HG03103 (cell line): ENCODE results near the gene APOL4.
"Not testable (repeated sequence)": the region's sequence is repeated elsewhere in the genome, so short reads cannot be mapped to it uniquely, and the experiment has no call there.

ENCODE experiments used
- ATAC-seq: cut with Tn5 transposase; IDR thresholded peaks from one replicate; pipeline ENCODE4 v1.9.1; 2021; ENCODE audit warnings: low read depth; ENCODE audit not compliant: unreplicated experiment

The APOL4 gene

DNA sequence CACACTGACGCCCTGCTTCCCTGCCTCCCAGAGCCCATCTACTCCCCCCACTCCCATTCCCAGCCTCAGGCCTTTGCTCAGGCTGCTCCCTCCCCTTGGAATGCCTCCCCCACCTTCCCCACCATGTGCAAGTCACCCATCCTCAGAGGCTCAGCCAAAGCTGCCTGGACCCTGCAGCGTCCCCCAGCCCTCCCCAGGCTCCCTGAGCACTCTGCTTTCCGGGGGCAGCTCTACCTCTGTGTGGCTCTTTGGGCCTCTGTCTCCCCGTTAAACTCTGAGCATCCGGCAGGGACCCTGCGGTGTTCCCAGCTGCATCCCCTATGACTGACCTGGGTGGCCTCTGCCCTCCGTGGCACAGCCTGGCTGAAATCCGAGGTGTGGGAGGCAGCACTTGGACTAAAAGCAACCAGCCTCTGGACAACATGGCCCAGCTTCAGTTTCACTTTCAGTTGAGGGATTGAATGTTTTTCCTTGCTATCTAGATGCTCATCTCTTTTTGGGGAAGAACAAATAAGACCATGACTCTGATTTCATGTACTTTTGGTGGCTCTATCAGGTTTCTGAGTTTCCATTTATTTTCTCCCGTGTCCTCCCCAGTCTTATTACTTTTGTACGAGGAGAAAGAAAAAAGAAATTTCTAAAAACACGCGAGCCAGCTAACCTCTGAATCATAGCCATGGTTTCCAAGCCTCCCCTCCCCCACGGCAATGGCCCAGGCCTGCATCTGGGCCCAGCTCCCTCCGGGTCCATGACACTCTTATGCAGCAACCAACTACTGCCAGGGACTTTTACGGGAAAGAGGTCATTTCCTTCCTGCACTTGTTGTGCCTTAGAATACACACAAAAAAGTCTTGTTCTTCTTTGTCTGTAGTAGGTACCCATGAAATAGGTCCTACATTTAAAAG is 44.8 kb downstream of the APOL4 start:
- no peak for ATAC-seq

GRCh38 chr22:36156119-36156514 is 45.5 kb downstream of the APOL4 start:
- no peak for ATAC-seq

- ATAC-seq: no peak
Observed at GRCh38 chr22:36155702-36156101, 45.9 kb downstream of the APOL4 start.

DNA sequence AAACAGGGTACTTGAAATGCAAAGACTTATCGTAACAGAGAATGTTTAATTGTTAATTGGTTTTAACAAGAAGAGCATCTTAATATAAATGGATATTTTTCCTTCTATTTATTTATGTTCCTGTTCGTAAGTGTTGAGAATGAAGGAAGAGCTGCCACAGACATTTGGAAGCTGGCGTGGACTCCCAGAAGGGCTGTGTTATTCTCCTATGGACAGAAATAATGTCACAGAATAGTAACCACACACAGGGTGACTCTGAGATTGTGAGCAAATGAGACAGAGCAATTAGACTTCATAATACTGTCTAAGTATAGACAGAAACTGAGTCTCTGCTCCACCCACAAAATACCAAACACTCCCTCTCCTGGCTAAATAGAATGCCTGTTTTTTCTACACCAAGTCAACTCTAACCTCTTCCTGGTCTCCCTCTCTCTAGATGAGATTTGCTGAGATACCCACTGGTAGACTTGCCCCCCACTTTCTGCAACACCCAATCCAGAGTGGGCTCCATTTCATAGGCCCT is 47.1 kb downstream of the APOL4 start:
- no peak for ATAC-seq

DNA sequence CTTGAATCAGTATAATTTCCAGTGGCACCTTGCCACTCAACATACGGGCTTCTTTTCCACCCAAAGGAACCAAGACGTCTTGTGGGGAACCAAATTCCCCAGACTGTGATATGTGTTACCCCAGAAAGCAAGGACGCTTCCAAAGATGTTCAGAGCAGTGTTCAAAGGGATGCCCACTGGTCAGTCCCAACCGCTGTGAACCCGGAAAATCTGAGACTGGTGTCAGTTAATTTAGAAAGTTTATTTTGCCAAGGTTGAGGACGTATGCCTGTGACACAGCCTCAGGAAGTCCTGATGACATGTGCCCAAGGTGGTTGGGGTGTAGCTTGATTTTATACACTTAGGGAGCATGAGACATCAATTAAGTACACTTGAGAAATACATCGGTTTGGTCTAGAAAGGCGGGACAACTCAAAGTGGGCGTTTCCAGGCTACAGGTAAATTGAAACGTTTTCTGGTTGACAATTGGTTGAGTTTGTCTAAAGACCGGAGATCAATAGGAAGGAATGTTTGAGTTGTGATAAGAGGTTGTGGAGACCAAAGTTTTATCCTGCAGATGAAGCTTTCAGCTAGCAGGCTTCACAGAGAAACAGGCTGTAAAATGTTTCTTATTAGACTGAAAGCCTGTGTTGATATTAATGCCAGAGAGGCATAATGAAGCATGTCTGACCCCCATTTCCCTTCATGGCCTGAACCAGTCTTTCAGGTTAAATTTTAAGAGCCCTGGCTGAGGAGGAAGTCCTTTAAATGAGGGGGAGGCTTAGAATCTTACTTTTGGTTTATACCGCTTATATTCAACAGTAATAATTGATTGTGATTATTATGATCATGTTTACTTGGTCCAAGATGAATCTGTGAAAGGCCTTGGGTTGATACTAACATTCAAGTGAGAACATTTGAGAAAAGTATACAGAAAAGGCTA is 47.8 kb downstream of the APOL4 start:
- no peak for ATAC-seq

GRCh38 chr22:36152821-36153220 is 48.8 kb downstream of the APOL4 start:
- ATAC-seq: not testable (repeated sequence)

DNA sequence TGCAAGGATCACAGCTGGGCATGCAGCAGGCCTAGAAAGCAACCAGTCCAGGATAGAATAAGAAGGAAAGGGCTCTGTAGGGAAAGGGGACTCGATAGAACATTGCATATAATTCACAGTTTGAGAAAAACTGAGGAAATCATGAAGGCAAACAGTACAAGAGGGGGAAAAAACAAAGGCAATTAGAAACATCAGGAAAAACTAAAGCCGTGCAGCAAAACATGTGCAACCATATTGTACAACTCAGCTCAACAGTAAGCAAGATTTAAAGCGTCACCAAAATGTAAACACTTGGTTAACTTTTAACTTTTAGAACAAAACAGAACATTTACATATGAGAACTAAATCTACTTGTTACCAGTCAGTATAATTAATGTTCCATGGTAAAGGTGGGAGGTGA is 49.5 kb downstream of the APOL4 start:
- ATAC-seq: no peak

- ATAC-seq: no peak
Observed at GRCh38 chr22:36151006-36151595, 50.5 kb downstream of the APOL4 start.

- ATAC-seq: no peak
Observed at GRCh38 chr22:36149441-36149840, 52.2 kb downstream of the APOL4 start.

DNA sequence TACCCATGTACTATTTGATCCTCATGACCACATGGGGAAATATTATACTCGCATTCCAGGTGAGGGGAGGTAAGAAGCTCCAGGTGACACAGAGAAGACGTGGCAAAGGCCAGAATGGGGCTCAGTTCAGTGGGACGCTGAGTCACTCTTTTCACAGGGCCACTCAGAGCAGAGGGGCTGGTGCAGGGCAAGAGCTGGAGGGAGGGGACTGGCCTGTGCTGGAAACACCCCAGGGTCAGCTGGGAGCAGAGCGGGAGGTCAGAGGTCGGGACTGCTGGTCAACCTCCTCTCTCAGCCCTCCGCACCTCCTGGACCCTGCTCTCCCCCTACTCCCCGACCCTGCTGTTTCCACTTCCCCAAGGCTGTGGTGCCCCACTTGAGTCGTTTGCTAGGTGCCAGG is 53.2 kb downstream of the APOL4 start:
- no peak for ATAC-seq

GRCh38 chr22:36147196-36147791 is 54.3 kb downstream of the APOL4 start:
- no peak for ATAC-seq

- no peak for ATAC-seq
Observed at GRCh38 chr22:36145881-36146280, 55.7 kb downstream of the APOL4 start.

GRCh38 chr22:36144886-36145541 is 56.6 kb downstream of the APOL4 start:
- no peak for ATAC-seq

DNA sequence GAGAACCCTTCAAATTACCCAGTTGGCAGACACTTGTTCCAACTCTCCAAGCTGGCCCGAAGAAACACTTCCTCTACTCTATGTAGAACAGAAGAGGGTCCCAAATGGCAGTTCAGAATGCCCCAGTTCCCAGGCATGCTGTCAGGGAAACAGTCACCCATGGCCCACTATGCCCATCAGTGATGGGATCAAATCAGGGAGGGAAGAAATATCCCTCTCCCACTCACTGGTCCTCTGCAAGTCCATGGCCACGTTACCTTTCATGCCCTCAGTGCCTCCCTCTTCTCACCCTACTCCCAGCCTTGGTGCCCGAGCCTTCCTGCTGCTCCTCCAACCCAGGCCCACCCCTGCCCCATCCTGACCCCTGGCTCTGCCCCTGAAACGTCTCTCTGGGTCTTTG is 57.7 kb downstream of the APOL4 start:
- ATAC-seq: no peak

DNA sequence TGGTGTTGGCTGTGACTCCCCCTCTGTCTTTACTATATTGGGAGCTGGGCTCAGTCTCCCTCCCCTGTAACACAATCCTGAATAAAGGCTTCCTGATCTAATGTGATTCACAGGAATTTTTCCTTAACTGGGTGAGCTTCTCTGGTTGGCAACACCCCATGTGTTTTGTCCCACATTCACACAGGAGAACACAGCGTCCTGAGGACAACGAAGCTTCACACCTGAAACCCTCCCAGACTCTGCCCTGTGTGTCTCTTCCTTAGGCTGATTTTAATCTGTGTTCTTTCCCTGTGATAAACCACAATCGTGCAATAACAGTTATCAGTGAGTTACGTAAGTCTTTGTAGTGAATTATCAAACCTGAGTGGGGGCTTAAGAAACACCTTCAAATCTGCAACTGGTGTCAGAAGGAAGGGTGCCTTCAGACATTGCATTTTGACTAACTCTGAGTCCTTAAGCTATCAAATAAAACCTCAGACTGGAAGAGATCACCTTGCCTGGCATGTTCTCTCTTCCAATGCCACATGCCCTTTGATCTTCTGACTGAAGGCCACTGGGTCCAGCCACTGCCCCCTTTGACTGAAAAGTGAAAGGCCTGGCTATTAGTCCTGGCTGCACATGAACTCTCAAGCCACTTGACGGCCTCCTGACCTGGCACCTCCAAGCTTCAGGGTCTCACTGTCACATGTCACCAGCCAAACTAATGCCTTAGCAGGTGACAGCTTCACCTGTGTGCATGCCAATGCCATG is 58.4 kb downstream of the APOL4 start:
- no peak for ATAC-seq

DNA sequence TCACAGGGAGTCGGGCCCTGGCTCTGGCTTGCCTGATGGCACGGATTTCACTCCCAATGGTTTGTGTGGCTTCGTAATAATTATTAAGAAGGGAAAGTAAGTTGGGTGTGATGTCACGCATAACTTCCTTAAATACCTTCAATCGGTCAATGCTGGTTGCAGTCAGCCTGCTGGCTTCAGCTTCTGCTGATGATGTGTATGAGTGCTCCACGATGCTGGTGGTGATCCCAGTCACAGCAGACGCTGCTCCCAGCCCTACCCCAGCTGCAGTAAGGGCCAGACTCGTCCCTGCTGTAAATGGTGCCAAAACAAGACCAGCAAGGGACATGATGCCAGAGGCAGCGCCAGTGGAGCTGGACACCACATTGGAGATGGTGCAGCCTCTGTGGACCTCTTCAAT is 60.1 kb downstream of the APOL4 start:
- ATAC-seq: no peak
